ENCODE data around the gene TMCO1. TPM values are rescaled to one million over a fixed set of nuclear protein-coding genes. Genes with fewer than 3 reads are reported as not detected.

TMCO1 gene
- 10 to 100 TPM; 33.2 to 66.6 (median 54.3) TPM for total RNA-seq
- polyA plus RNA-seq, result 100 to 1,000 TPM in 1 of 2 donors, 10 to 100 TPM in 1; 27.4 to 102 TPM
- long read RNA-seq, donor 1, full-length matches to known transcripts, result 34 of 38 reads
- long read RNA-seq, donor 1, partial matches to known transcripts, result 1 of 38 reads
- long read RNA-seq, donor 1, other reads (novel, unspliced or antisense), result 3 of 38 reads
- long read RNA-seq, donor 2, full-length matches to known transcripts, result 138 of 154 reads
- long read RNA-seq, donor 2, partial matches to known transcripts, result 3 of 154 reads
- long read RNA-seq, donor 2, other reads (novel, unspliced or antisense), result 13 of 154 reads
- long read RNA-seq, donor 3, full-length matches to known transcripts, result 24 of 26 reads
- long read RNA-seq, donor 3, partial matches to known transcripts, result 1 of 26 reads
- long read RNA-seq, donor 3, other reads (novel, unspliced or antisense), result 1 of 26 reads

GRCh38 chr1:165768513-165769394 lies at the start of gene TMCO1:
TSS of gene TMCO1 (minus strand) at chr1:165768868. CDS start at chr1:165768751, 117 bp downstream.
- no peaks in the 10 kb centered on the region for H3K27me3 ChIP-seq
- TF ChIP-seq POLR2A (IDR thresholded peaks at IDR 0.05) (peak in 1 of 2 donors; percentile 68), CTCF (IDR thresholded peaks at IDR 0.05) (peak in 4 of 12 donors; percentile 12 to 39 (median 30))
- H3K9me3 ChIP-seq, result no peaks in the 10 kb centered on the region
- peak within 1 kb of the TSS; percentile 52 to 88 (median 76) for H3K4me3 ChIP-seq
- intact Hi-C loops (cut with DNase I), result loop anchor here in 6 of 10 donors (1.0 to 10.0 kb wide), 15 partner anchors 58 to 164 kb away; partner anchors contain the start of genes UCK2 (in 5 of the 6), ALDH9A1 (in 3 of the 6) and MGST3 (in 3 of the 6)
- peak within 1 kb of the TSS; percentile 64 to 94 (median 87) for H3K27ac ChIP-seq
- peak; percentile 94 to 97 (median 96) for DNase-seq
- H3K4me1 ChIP-seq, result peaks cover 5 to 46% (median 31%) of the 10 kb centered on the region in 12 donors
- peak; percentile 100 for ATAC-seq
- 0% methylated on average over 37 to 56 of the region's 56 CpGs for WGBS, 4 donors
- peaks cover 0 to 45% (median 42%) of the 10 kb centered on the region in 9 donors for H3K36me3 ChIP-seq

GRCh38 chr1:165816826-165817497 lies 48.3 kb upstream of the TMCO1 start:
- Histone ChIP-seq H3K9me3 (peaks cover 0 to 13% (median 0%) of the 10 kb centered on the region in 12 donors), H3K27me3 (no peaks in the 10 kb centered on the region), H3K36me3 (no peaks in the 10 kb centered on the region), H3K27ac (no peak overlapping the region), H3K4me1 (peaks cover 0 to 11% (median 0%) of the 10 kb centered on the region in 12 donors), H3K4me3 (no peak overlapping the region)
- 55 to 63% (median 59%) methylated on average over 13 of the region's 13 CpGs for WGBS, 4 donors
- ATAC-seq (peak in 2 of 4 donors; percentile 42 to 45), DNase-seq (no peak)
- no peak for TF ChIP-seq POLR2A (IDR thresholded peaks at IDR 0.05)
- no peak for TF ChIP-seq CTCF (IDR thresholded peaks at IDR 0.05)
- intact Hi-C loops (cut with DNase I), result no loop called here

- 40 to 56% (median 50%) methylated on average over 3 of the region's 3 CpGs for WGBS, 4 donors
- Histone ChIP-seq H3K36me3 (no peaks in the 10 kb centered on the region), H3K27ac (peak overlapping the region in 2 of 12 donors; percentile 31 to 37), H3K9me3 (peaks cover 0 to 13% (median 0%) of the 10 kb centered on the region in 12 donors), H3K4me3 (no peak overlapping the region), H3K27me3 (no peaks in the 10 kb centered on the region), H3K4me1 (peaks cover 0 to 11% (median 0%) of the 10 kb centered on the region in 12 donors)
- intact Hi-C loops (cut with DNase I), result no loop called here
- TF ChIP-seq CTCF (IDR thresholded peaks at IDR 0.05), result no peak
- no peak for TF ChIP-seq POLR2A (IDR thresholded peaks at IDR 0.05)
- DNase-seq, result no peak
- ATAC-seq, result peak in 1 of 4 donors; percentile 24
Measured at GRCh38 chr1:165816157-165816556, 47.5 kb upstream of the TMCO1 start.

Measured in heart left ventricle (tissue), 16 donors.